Measurements from ENCODE around the gene LPCAT2.

- TF ChIP-seq POLR2AphosphoS5 (IDR thresholded peaks at IDR 0.05; ENCODE audit: low read depth, low read length): no peak
- TF ChIP-seq CTCF (IDR thresholded peaks at IDR 0.05): no peak
- TF ChIP-seq SIN3A (IDR thresholded peaks at IDR 0.05; ENCODE audit: borderline replicate concordance, insufficient read depth, low read depth, low read length): no peak
- no peak for TF ChIP-seq REST (IDR thresholded peaks at IDR 0.05; ENCODE audit: insufficient read depth in 1 of 2, low read depth in 2 of 2, low read length in 1 of 2)
These were observed 19.0 kb downstream of the LPCAT2 start for GRCh38 chr16:55527885-55528284.

Data from Panc1 (cell line).